ENCODE results near the gene TMX3. TPM values are rescaled to one million over a fixed set of nuclear protein-coding genes. Genes with fewer than 3 reads are reported as not detected.

Gene TMX3
- total RNA-seq, 1 experiment from 2014 or later = 33.3 TPM

DNA sequence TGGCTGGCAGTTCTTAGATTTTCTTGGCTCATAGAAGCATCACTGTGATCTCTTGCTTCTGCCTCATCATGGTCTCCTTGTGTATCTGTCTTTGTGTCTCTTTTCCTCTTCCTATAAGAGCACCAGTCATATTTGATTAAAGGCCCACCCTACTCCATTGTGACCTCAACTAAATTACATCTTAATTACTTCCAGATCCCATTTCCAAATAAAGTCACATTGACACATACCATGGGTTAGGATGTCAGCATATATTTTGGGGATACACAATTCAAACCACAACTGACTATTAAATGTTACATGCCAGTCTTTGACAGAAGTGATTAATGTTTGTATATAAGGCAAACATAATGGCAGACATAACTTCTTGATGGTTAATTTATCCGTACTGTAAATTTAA, 27.3 kb upstream of the TMX3 start:
- Mint-ChIP-seq H3K27me3 (ENCODE audit: low read depth) (no peaks in the 10 kb centered on the region), H3K9me3 (no peaks in the 10 kb centered on the region), H3K36me3 (no peaks in the 10 kb centered on the region), H3K27ac (no peak overlapping the region), H3K4me1 (no peaks in the 10 kb centered on the region), H3K4me3 (no peak overlapping the region)
- ChIA-PET POLR2A (no interaction called here), CTCF (no interaction called here)
- DNase-seq (ENCODE audit: low spot score) = no peak
- ATAC-seq = no peak
- TF ChIP-seq ESRRA (CRISPR knock-in tag; IDR thresholded peaks at IDR 0.05; ENCODE audit: borderline replicate concordance) (no peak), ATF1 (CRISPR knock-in tag; IDR thresholded peaks at IDR 0.05) (no peak)

DNA sequence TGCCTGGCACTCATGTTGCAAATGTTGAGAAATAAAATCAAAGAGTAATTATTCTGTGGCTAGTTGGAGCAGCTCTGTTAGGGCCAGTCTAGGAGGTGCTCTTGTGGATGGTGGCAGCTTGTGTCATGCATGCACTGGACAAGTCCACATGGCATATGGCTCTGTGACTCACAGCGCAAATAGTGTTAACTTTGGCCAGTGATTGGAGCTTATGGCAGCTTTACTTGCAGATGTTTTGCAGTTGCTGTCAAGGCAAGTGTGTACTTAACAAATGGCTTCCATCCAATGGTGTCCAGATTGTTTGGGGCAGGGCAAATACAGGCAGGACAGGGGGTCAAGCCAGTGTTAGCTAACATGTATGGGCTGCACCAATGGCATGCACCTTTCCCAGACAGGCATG, 26.1 kb upstream of the TMX3 start:
- Mint-ChIP-seq H3K4me1 (no peaks in the 10 kb centered on the region), H3K9me3 (no peaks in the 10 kb centered on the region), H3K4me3 (no peak overlapping the region), H3K27ac (no peak overlapping the region), H3K36me3 (no peaks in the 10 kb centered on the region), H3K27me3 (ENCODE audit: low read depth) (no peaks in the 10 kb centered on the region)
- ChIA-PET POLR2A (no interaction called here), CTCF (no interaction called here)
- TF ChIP-seq GABPB1 (CRISPR knock-in tag; IDR thresholded peaks at IDR 0.05) (no peak), FOXK1 (CRISPR knock-in tag; IDR thresholded peaks at IDR 0.05) (no peak), NFYB (CRISPR knock-in tag; conservative IDR thresholded peaks at IDR 0.05; ENCODE audit: low read depth) (no peak)
- TF ChIP-seq, protein P1, sequence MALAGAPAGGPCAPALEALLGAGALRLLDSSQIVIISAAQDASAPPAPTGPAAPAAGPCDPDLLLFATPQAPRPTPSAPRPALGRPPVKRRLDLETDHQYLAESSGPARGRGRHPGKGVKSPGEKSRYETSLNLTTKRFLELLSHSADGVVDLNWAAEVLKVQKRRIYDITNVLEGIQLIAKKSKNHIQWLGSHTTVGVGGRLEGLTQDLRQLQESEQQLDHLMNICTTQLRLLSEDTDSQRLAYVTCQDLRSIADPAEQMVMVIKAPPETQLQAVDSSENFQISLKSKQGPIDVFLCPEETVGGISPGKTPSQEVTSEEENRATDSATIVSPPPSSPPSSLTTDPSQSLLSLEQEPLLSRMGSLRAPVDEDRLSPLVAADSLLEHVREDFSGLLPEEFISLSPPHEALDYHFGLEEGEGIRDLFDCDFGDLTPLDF (CRISPR knock-in tag; IDR thresholded peaks at IDR 0.05) = no peak
- TF ChIP-seq, protein P2, sequence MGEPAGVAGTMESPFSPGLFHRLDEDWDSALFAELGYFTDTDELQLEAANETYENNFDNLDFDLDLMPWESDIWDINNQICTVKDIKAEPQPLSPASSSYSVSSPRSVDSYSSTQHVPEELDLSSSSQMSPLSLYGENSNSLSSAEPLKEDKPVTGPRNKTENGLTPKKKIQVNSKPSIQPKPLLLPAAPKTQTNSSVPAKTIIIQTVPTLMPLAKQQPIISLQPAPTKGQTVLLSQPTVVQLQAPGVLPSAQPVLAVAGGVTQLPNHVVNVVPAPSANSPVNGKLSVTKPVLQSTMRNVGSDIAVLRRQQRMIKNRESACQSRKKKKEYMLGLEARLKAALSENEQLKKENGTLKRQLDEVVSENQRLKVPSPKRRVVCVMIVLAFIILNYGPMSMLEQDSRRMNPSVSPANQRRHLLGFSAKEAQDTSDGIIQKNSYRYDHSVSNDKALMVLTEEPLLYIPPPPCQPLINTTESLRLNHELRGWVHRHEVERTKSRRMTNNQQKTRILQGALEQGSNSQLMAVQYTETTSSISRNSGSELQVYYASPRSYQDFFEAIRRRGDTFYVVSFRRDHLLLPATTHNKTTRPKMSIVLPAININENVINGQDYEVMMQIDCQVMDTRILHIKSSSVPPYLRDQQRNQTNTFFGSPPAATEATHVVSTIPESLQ (CRISPR knock-in tag; IDR thresholded peaks at IDR 0.05) = no peak
- TF ChIP-seq, protein P3, sequence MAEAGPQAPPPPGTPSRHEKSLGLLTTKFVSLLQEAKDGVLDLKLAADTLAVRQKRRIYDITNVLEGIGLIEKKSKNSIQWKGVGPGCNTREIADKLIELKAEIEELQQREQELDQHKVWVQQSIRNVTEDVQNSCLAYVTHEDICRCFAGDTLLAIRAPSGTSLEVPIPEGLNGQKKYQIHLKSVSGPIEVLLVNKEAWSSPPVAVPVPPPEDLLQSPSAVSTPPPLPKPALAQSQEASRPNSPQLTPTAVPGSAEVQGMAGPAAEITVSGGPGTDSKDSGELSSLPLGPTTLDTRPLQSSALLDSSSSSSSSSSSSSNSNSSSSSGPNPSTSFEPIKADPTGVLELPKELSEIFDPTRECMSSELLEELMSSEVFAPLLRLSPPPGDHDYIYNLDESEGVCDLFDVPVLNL (CRISPR knock-in tag; IDR thresholded peaks at IDR 0.05; ENCODE audit: borderline replicate concordance, low read depth) = no peak
- DNase-seq (ENCODE audit: low spot score) (no peak), ATAC-seq (no peak)

DNA sequence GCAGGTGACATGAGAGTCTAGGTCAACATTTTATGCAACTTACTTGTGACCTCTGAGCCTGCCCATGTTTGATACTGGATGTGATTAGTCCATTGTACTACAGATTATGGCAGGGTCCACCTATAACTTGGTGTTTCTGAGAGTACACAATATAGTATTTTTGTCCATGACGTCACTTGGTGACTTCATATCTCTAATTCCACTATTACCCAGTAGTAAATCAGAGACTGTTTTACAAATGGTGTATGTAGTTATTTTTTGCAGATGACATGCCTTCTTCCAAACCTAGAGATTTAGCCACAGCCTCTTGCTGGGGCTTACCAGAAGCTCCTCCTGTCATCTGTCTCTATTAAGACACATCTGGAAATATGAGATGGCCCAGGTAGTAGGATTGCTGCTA, 24.6 kb upstream of the TMX3 start:
- DNase-seq (ENCODE audit: low spot score) (no peak), ATAC-seq (no peak)
- ChIA-PET CTCF (no interaction called here), POLR2A (interaction anchor here (0.6 kb wide), 1 partner anchor 544 kb away, joined by 3 read pairs; no protein-coding TSS in a partner anchor)
- no peak for TF ChIP-seq NFYB (CRISPR knock-in tag; conservative IDR thresholded peaks at IDR 0.05; ENCODE audit: low read depth)
- TF ChIP-seq, protein P4, sequence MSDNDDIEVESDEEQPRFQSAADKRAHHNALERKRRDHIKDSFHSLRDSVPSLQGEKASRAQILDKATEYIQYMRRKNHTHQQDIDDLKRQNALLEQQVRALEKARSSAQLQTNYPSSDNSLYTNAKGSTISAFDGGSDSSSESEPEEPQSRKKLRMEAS (CRISPR knock-in tag; IDR thresholded peaks at IDR 0.05) = no peak
- no peak for TF ChIP-seq CBFB (CRISPR knock-in tag; IDR thresholded peaks at IDR 0.05; ENCODE audit: low read depth)
- no peak for TF ChIP-seq IRF2 (CRISPR knock-in tag; IDR thresholded peaks at IDR 0.05; ENCODE audit: borderline replicate concordance, low read depth)
- no peak for TF ChIP-seq SOX15 (CRISPR knock-in tag; IDR thresholded peaks at IDR 0.05)
- TF ChIP-seq ZNF219 (CRISPR knock-in tag; IDR thresholded peaks at IDR 0.05; ENCODE audit: borderline replicate concordance) = no peak
- TF ChIP-seq, protein P5, sequence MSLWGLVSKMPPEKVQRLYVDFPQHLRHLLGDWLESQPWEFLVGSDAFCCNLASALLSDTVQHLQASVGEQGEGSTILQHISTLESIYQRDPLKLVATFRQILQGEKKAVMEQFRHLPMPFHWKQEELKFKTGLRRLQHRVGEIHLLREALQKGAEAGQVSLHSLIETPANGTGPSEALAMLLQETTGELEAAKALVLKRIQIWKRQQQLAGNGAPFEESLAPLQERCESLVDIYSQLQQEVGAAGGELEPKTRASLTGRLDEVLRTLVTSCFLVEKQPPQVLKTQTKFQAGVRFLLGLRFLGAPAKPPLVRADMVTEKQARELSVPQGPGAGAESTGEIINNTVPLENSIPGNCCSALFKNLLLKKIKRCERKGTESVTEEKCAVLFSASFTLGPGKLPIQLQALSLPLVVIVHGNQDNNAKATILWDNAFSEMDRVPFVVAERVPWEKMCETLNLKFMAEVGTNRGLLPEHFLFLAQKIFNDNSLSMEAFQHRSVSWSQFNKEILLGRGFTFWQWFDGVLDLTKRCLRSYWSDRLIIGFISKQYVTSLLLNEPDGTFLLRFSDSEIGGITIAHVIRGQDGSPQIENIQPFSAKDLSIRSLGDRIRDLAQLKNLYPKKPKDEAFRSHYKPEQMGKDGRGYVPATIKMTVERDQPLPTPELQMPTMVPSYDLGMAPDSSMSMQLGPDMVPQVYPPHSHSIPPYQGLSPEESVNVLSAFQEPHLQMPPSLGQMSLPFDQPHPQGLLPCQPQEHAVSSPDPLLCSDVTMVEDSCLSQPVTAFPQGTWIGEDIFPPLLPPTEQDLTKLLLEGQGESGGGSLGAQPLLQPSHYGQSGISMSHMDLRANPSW (CRISPR knock-in tag; conservative IDR thresholded peaks at IDR 0.05; ENCODE audit: low read depth) = no peak
- TF ChIP-seq, protein P6, sequence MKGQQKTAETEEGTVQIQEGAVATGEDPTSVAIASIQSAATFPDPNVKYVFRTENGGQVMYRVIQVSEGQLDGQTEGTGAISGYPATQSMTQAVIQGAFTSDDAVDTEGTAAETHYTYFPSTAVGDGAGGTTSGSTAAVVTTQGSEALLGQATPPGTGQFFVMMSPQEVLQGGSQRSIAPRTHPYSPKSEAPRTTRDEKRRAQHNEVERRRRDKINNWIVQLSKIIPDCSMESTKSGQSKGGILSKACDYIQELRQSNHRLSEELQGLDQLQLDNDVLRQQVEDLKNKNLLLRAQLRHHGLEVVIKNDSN (CRISPR knock-in tag; IDR thresholded peaks at IDR 0.05) = no peak
- no peak for TF ChIP-seq FOXP1 (CRISPR knock-in tag; IDR thresholded peaks at IDR 0.05; ENCODE audit: borderline replicate concordance)
- no peak overlapping the region for H3K4me3 Mint-ChIP-seq
- no peaks in the 10 kb centered on the region for H3K36me3 Mint-ChIP-seq
- no peaks in the 10 kb centered on the region for H3K27me3 Mint-ChIP-seq (ENCODE audit: low read depth)
- H3K4me1 Mint-ChIP-seq = peaks cover 4% of the 10 kb centered on the region; the same call in 1 of the 2 replicates
- no peak overlapping the region for H3K27ac Mint-ChIP-seq
- H3K9me3 Mint-ChIP-seq = no peaks in the 10 kb centered on the region
